SK-N-SH treated with all-trans-retinoic acid at 6 μM for 48 hours (cell line): ENCODE results near the gene HK3.

Experiments
- ATAC-seq: fragments of 200-7000 bp; cut with Tn5 transposase; 3 replicates; pipeline ENCODE4 v1.9.1; 2020; ENCODE audit warnings: mild to moderate bottlenecking, moderate library complexity
- ARNTL ChIP-seq: fragments of 450-650 bp; formaldehyde crosslinking; IDR thresholded peaks from 2 replicates; pipeline ENCODE4 v1.5.0; 2020; ENCODE audit warnings: low read depth, mild to moderate bottlenecking, moderate library complexity, borderline replicate concordance
- GLIS3 ChIP-seq: fragments of 250-450 bp; sonication (Bioruptor Pico); IDR thresholded peaks from 2 replicates; pipeline ENCODE4 v1.5.0; 2020; ENCODE audit warnings: mild to moderate bottlenecking, moderate library complexity
- ISL1 ChIP-seq: fragments of 250-450 bp; sonication (Bioruptor Pico); IDR thresholded peaks from 2 replicates; pipeline ENCODE4 v2.1.2; 2022; ENCODE audit warnings: mild to moderate bottlenecking, moderate library complexity
- OSR1 ChIP-seq: fragments of 250-450 bp; sonication (Bioruptor Pico); IDR thresholded peaks from 2 replicates; pipeline ENCODE4 v1.8.0; 2022; ENCODE audit warnings: moderate library complexity, mild to moderate bottlenecking, inconsistent platforms
- SNAI2 ChIP-seq: fragments of 250-450 bp; sonication (Bioruptor Pico); IDR thresholded peaks from 2 replicates; pipeline ENCODE4 v1.5.0; 2020; ENCODE audit warnings: mild to moderate bottlenecking, moderate library complexity
- TCF4 ChIP-seq: fragments of 250-450 bp; sonication (Bioruptor Pico); IDR thresholded peaks from 2 replicates; pipeline ENCODE4 v1.8.0; 2021; ENCODE audit warnings: mild to moderate bottlenecking, moderate library complexity, borderline replicate concordance
- TOX ChIP-seq: fragments of 250-450 bp; sonication (Bioruptor Pico); IDR thresholded peaks from 2 replicates; pipeline ENCODE4 v1.8.0; 2021; ENCODE audit warnings: mild to moderate bottlenecking, moderate library complexity, borderline replicate concordance
- ZC3H10 ChIP-seq: fragments of 250-450 bp; sonication (Bioruptor Pico); IDR thresholded peaks from 2 replicates; pipeline ENCODE4 v1.5.1; 2021; ENCODE audit warnings: mild to moderate bottlenecking, moderate library complexity
- ZFP3 ChIP-seq: fragments of 250-450 bp; sonication (Bioruptor Pico); IDR thresholded peaks from 2 replicates; pipeline ENCODE4 v1.5.0; 2020; ENCODE audit warnings: mild to moderate bottlenecking, moderate library complexity
- ZFP30 ChIP-seq: fragments of 450-650 bp; formaldehyde crosslinking; IDR thresholded peaks from 2 replicates; pipeline ENCODE4 v1.5.0; 2022; ENCODE audit warnings: mild to moderate bottlenecking, moderate library complexity
- ZNF565 ChIP-seq: fragments of 450-650 bp; formaldehyde crosslinking; conservative IDR thresholded peaks from 2 replicates; pipeline ENCODE4 v1.5.0; 2020; ENCODE audit warnings: low read depth, mild to moderate bottlenecking, moderate library complexity
- ZNF70 ChIP-seq: fragments of 450-650 bp; formaldehyde crosslinking; IDR thresholded peaks from 2 replicates; pipeline ENCODE4 v1.5.0; 2020; ENCODE audit warnings: mild to moderate bottlenecking, moderate library complexity
- ZNF8 ChIP-seq: fragments of 450-650 bp; formaldehyde crosslinking; IDR thresholded peaks from 2 replicates; pipeline ENCODE4 v1.5.0; 2020; ENCODE audit warnings: mild to moderate bottlenecking, moderate library complexity
- TF ChIP-seq, protein P1 (sequence below): fragments of 250-450 bp; sonication (Bioruptor Pico); IDR thresholded peaks from 2 replicates; pipeline ENCODE4 v1.8.0; 2021; ENCODE audit warnings: low read depth, mild to moderate bottlenecking, moderate library complexity, borderline replicate concordance
- TF ChIP-seq, protein P2 (sequence below): fragments of 250-450 bp; sonication (Bioruptor Pico); IDR thresholded peaks from 2 replicates; pipeline ENCODE4 v1.5.1; 2020; ENCODE audit warnings: low read depth, mild to moderate bottlenecking, moderate library complexity
- TF ChIP-seq, protein P3 (sequence below): fragments of 250-450 bp; sonication (Bioruptor Pico); IDR thresholded peaks from 2 replicates; pipeline ENCODE4 v1.8.0; 2020; ENCODE audit warnings: mild to moderate bottlenecking, moderate library complexity, borderline replicate concordance
- TF ChIP-seq, protein P4 (sequence below): fragments of 250-450 bp; sonication (Bioruptor Pico); IDR thresholded peaks from 2 replicates; pipeline ENCODE4 v1.5.0; 2020; ENCODE audit warnings: mild to moderate bottlenecking, moderate library complexity

The HK3 gene

DNA sequence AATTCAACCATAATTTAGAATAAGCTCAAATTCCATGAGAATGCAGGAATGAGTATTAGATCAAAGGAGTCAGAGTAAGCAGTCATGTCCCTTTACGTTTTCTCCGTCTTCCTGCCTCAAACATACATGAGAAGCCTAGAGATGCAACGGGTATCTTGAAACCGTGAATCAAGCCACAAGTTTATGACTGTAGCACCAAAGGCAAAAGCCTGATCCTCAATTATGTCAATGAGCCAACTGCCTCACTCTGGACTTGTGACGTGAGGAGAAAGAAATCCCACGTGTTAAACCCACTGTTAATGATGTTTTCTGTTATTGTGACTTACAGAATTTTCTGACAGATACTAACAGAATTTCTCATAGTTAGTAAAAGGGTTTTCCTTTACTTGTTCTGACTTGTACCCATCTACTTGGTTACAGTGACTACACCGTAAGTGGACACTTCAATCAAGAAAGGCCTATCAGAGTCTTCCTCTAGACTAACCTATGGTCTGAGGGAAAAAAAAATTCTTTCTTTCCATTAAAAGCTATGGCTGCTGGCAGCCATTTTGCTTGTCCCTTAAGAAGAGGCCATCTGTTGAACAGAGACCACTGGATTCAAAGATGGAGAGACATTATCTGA, 35.3 kb upstream of the HK3 start:
- no peak for TF ChIP-seq ZNF70
- TF ChIP-seq, protein P1, sequence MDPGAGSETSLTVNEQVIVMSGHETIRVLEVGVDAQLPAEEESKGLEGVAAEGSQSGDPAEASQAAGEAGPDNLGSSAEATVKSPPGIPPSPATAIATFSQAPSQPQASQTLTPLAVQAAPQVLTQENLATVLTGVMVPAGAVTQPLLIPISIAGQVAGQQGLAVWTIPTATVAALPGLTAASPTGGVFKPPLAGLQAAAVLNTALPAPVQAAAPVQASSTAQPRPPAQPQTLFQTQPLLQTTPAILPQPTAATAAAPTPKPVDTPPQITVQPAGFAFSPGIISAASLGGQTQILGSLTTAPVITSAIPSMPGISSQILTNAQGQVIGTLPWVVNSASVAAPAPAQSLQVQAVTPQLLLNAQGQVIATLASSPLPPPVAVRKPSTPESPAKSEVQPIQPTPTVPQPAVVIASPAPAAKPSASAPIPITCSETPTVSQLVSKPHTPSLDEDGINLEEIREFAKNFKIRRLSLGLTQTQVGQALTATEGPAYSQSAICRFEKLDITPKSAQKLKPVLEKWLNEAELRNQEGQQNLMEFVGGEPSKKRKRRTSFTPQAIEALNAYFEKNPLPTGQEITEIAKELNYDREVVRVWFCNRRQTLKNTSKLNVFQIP (CRISPR knock-in tag): no peak
- no peak for TF ChIP-seq OSR1 (CRISPR knock-in tag)
- no peak for TF ChIP-seq ZC3H10 (CRISPR knock-in tag)
- no peak for TF ChIP-seq ZNF8
- TF ChIP-seq TOX: no peak
- TF ChIP-seq ISL1 (CRISPR knock-in tag): no peak
- TF ChIP-seq, protein P2, sequence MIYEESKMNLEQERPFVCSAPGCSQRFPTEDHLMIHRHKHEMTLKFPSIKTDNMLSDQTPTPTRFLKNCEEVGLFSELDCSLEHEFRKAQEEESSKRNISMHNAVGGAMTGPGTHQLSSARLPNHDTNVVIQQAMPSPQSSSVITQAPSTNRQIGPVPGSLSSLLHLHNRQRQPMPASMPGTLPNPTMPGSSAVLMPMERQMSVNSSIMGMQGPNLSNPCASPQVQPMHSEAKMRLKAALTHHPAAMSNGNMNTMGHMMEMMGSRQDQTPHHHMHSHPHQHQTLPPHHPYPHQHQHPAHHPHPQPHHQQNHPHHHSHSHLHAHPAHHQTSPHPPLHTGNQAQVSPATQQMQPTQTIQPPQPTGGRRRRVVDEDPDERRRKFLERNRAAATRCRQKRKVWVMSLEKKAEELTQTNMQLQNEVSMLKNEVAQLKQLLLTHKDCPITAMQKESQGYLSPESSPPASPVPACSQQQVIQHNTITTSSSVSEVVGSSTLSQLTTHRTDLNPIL: no peak
- TF ChIP-seq TCF4 (CRISPR knock-in tag): no peak
- TF ChIP-seq, protein P3, sequence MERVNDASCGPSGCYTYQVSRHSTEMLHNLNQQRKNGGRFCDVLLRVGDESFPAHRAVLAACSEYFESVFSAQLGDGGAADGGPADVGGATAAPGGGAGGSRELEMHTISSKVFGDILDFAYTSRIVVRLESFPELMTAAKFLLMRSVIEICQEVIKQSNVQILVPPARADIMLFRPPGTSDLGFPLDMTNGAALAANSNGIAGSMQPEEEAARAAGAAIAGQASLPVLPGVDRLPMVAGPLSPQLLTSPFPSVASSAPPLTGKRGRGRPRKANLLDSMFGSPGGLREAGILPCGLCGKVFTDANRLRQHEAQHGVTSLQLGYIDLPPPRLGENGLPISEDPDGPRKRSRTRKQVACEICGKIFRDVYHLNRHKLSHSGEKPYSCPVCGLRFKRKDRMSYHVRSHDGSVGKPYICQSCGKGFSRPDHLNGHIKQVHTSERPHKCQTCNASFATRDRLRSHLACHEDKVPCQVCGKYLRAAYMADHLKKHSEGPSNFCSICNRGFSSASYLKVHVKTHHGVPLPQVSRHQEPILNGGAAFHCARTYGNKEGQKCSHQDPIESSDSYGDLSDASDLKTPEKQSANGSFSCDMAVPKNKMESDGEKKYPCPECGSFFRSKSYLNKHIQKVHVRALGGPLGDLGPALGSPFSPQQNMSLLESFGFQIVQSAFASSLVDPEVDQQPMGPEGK: no peak
- TF ChIP-seq, protein P4, sequence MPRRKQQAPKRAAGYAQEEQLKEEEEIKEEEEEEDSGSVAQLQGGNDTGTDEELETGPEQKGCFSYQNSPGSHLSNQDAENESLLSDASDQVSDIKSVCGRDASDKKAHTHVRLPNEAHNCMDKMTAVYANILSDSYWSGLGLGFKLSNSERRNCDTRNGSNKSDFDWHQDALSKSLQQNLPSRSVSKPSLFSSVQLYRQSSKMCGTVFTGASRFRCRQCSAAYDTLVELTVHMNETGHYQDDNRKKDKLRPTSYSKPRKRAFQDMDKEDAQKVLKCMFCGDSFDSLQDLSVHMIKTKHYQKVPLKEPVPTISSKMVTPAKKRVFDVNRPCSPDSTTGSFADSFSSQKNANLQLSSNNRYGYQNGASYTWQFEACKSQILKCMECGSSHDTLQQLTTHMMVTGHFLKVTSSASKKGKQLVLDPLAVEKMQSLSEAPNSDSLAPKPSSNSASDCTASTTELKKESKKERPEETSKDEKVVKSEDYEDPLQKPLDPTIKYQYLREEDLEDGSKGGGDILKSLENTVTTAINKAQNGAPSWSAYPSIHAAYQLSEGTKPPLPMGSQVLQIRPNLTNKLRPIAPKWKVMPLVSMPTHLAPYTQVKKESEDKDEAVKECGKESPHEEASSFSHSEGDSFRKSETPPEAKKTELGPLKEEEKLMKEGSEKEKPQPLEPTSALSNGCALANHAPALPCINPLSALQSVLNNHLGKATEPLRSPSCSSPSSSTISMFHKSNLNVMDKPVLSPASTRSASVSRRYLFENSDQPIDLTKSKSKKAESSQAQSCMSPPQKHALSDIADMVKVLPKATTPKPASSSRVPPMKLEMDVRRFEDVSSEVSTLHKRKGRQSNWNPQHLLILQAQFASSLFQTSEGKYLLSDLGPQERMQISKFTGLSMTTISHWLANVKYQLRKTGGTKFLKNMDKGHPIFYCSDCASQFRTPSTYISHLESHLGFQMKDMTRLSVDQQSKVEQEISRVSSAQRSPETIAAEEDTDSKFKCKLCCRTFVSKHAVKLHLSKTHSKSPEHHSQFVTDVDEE: no peak
- no peak for TF ChIP-seq GLIS3 (CRISPR knock-in tag)
- no peak for TF ChIP-seq ARNTL (CRISPR knock-in tag)
- no peak for TF ChIP-seq SNAI2 (CRISPR knock-in tag)
- no peak for ATAC-seq

DNA sequence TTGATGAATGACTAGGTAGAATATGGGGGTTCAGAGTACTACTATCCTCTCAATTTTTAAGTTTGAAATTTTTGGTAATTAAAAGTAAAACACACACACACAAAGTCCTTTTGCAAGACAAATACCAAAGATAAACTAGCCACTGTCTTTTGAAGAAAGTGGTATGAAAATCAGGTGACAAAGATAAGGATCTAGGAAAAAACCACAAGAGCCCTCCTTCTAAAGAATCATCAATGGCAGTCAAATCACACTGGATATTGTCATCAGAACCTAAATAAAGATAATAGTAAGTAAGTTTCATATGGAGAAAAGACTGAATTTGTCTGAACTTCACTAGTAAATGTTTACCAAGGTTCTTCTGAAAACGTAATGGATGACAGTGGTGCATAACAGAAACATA, 30.5 kb upstream of the HK3 start:
- TF ChIP-seq TOX (no peak), GLIS3 (CRISPR knock-in tag) (no peak), ZFP30 (no peak), ARNTL (CRISPR knock-in tag) (no peak), ZFP3 (CRISPR knock-in tag) (no peak), ZNF565 (CRISPR knock-in tag) (no peak)
- TF ChIP-seq, protein P3: no peak
- TF ChIP-seq, protein P1 (CRISPR knock-in tag): no peak
- TF ChIP-seq, protein P2: no peak
- ATAC-seq: no peak
